Fibroblast of skin of left biceps (primary cell): ENCODE results near the gene KRTAP10-3.
"Not testable (repeated sequence)": the region's sequence is repeated elsewhere in the genome, so short reads cannot be mapped to it uniquely, and the experiment has no call there.

Experiments used
- DNase-seq, 2 experiments: peaks; one replicate each; pipeline ENCODE4 v3.0.0-alpha.2; 2013; ENCODE audit warnings: low read depth in 2 of 2

Gene KRTAP10-3

GRCh38 chr21:44571844-44572782 is 13.5 kb upstream of the KRTAP10-3 start:
- no peak for DNase-seq

- DNase-seq: no peak
Observed at GRCh38 chr21:44571296-44571695, 12.7 kb upstream of the KRTAP10-3 start.

GRCh38 chr21:44569861-44570517 is 11.4 kb upstream of the KRTAP10-3 start:
- DNase-seq: no peak

DNA sequence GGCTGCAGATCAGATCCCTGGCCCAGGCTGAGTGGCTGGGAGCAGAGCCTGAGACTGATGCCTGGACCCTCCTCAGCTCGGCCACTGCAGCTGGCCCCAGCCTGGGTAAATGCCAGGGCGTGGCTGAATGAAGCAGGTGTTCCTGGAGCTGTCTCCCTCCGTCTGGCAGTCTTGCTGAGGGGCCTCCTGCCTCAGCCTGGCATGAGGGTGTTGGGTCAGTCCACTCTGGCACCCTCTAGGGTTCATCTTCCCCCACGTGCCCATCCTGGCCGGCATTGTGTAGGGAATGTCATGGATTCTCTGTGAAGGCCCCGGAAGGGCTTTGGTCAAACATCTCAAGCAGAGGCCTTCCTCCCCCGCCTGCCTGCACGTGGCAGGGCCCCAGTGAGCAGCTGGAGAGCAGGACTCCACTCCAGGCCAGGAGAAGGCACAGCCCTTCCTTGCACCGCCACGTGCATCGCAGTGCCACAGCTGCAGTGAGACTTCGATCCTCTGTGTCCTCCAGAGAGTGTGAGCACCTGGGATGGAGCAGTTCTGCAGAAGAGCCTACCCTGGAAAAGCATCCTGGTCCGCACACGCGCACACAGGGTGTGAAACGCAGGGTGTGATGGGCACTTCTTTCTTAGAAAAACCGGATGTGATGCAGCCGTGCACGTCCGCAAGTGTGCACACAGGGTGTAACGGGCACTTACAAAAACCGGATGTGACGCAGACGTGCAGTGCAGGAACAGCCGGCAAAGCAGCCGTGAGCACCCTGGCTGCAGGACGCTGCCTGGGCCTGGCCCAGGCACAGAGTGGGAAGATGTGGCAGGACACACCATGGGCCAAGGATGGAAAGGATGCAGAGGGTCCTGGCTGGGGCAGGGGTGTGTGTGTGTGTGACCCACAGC is 10.3 kb upstream of the KRTAP10-3 start:
- no peak for DNase-seq

- DNase-seq: no peak
Observed at GRCh38 chr21:44568261-44568660, 9.7 kb upstream of the KRTAP10-3 start.

DNA sequence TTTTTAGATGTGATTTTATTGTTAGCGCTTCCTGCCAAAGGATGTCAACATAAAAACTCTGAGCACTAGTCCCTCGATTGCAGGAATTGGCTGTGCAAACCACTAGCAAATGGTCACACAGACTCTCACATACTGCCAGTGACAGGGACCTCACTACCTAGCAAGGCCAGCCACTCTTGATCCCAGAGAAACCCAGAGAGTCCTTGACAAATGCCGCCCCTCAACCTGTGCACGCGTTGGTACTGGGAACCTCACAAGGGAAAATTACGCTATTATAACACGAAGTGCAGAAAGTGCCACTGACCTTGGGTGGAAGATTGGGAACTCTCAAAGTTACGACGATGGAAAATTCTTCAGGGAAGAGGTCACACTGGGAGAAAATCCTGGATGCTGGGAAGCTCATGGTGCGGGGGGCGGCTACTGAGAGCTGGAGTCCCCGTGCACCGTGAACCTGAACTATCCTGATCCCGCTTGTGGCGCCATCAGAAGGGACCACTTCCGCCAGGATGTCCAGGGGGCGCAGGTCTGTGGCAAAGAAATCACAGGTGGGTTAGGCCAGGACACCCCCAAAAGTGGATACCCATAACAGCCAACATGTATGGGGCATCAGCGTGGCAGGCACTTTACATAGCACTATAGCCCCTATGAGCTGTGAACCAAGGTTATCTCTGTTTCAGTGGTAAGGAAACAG is 9.0 kb upstream of the KRTAP10-3 start:
- no peak for DNase-seq

- no peak for DNase-seq
Observed at GRCh38 chr21:44566403-44566802, 7.8 kb upstream of the KRTAP10-3 start.

DNA sequence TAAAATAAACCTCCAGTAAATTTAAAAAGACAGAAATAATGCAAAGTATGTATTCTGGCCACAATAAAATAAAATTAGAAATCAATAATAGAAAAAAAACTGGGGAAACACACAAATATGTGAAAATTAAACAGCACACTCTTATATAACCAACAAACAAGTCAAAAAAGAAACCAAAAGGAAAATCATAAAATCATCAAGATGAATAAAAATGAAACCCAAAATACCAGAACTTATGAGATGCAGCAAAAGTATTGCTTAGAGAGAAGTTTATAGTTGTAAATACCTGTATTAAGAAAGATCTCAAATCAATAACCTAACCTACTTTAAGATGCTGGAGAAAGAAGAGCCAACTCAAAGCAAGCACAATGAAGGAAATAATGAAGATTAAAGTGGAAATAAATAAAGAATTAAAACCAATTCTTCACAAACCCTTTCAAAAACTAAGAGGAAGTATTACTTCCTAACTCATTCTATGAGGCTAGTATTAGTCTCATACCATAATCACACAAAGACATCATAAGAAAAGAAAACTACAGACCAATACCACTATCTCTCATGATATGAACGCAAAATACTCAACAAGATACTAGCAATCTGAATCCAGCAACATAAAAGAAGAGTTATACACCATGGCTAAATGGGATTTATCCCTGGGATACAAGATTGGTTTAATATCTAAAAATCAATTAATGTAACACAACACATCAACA is 6.4 kb upstream of the KRTAP10-3 start:
- DNase-seq: no peak

DNA sequence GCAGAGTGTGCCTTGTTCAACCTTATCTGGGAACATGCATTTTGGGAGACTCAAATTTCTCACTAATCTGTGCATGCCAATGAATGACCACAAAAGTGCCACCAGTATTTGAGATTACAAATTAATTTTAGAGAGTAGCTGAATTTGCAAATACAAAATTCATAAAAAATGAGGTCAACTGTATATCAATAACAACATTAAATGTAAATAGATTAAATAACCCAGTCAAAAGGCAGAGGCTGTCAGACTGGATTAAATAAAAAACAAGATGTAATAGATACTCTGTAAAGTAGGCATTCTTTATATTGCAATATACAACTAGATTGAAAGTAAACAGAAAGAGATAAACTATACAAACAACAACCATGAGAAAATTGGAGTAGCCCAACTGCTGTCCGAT is 5.5 kb upstream of the KRTAP10-3 start:
- DNase-seq: no peak

DNA sequence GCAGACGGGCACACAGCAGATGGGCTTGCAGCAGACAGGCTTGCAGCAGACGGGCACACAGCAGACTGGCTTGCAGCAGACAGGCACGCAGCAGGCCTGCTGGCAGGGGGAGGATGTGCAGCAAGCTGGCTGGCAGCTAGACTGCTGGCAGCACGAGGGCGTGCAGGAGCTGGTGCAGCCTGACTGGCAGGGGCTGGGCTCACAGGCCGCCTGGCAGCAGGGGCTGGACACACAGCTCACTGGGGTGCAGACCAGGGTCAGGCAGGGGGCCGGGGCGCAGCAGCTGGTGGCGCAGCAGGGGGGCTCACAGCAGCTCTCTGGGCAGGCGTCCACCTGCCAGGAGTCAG is 293 bp downstream of the KRTAP10-3 start:
- DNase-seq: not testable (repeated sequence)

DNA sequence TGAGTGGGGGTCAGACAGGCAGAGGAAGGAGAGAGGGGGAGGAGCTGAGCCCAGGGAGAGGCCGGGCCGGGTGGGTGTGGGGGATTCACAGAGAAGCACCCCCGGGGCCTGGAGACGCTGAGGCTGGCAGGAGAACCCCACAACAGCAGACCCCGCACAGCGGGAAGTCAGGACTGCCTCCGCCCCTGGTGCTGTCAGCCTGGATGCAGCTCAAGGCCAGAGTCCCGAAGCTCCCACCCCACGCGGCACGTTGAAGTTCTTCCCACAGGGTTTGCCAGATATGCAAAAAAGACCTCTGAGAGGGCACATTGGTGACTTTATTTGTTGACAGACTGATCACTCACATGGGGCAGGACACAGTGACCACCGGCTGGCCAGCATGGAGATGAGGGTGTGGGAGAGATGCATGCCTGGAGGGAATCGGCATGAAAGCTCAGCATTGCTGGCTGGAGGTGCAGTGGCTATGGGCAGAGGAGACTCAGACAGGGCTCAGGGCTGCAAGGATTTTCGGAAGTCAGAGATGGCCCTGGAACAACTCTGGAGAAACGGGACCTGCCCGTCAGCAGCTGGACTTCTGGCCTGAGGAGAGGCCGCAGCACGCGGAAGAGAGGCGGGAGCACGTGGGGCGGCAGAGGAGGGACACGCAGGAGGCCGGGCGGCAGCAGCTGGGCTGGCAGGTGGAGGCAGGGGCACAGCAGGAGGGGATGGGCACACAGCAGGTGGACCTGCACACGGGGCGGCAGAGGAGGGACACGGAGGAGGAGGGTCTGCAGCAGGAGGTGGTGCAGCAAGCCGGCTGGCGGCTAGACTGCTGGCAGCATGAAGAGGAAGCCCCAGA is 885 bp downstream of the KRTAP10-3 start:
- no peak for DNase-seq

DNA sequence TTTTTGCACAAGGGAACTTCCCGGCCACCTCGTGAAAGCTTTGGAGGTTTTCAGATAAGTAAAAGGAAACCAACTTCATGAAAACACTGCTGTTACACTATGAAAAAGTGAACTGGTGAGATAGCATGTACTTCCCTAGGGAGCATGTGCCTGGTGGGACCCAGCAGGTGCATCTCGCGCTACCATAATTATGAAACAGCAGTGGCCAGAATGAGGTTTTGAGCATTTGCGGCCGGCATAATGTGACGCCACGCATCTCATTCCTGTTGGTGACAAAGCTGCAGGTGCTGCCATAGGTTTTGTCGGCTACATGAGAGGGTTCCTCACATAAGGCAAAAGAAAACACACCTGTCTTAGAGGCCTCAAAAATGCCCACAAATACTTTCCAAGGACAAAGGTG is 1.7 kb downstream of the KRTAP10-3 start:
- no peak for DNase-seq

GRCh38 chr21:44555200-44555875 is 3.3 kb downstream of the KRTAP10-3 start:
- no peak for DNase-seq

DNA sequence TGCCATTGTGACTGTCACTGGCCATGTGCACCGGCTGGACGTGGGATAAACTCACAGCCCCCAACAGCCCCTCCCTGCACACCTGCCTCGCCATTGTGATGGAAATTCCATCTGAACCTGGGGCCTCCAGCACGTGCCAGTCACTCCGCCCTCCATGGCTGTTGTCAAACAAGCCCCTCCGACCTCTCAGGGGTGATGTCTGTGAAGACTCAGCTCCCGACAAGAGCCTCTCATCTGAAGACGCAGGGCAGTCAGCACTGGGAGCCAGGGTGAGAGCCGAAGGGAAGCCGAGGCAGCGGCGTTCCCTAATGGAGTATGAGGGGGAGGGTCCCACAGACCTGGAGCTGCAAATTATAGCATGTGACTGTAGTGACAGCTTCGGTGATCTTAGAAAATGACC is 5.9 kb downstream of the KRTAP10-3 start:
- DNase-seq: no peak

DNA sequence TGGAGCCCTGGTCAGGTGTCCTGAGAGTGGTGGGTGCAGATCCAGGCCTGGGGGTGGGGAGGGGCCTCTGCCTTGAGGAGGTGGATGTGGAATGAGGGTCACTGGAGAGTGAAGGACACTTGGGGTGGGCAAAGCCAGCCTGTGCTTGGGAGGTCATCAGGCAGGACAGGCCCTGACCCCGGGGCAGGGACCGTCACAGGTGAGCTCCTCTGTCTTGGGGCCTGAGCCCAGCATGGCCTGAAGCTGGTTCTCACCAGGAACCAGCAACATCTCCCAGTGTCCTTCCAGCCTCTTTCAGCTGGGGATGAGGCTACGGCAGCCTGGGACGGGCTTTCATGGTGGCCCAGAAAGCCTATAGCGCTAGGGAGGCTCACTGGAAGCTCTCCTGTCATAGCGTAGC is 6.5 kb downstream of the KRTAP10-3 start:
- DNase-seq: no peak

DNA sequence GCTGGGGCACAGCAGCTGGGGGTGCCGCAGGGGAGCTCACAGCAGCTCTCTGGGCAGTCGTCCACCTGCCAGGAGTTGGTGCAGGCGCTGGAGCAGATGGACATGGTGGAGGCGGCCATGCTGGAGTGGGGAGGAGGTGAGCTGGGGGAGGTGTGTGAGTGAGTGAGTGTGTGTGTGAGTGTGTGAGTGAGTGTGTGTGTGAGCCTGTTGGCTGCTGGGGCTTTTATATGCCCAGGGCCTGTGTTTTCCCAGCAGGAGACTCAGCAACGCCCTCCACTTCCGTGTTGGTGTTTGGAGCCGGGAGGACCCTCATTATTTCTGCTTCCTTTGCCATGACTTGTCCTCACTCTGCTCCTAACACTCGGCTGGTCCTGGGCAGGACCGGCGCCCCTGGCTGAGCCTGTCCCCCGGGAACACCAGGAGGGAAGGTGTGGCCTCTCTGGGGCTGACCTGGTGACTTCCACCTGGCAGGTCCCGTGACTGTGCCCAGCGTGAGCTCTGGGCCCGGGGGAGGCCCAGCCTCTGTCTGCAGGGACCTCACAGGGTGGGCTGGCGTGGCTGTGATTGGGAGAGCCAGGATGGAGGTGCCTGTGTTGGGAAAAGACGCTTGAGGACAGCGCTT is 7.1 kb downstream of the KRTAP10-3 start, which contains the start of gene KRTAP10-2:
KRTAP10-2 (minus strand) TSS at position 166 of the 622 bp plus-strand sequence; CDS start at position 119, 47 bp downstream.
- no peak for DNase-seq

GRCh38 chr21:44550807-44551206 is 7.8 kb downstream of the KRTAP10-3 start:
- no peak for DNase-seq

GRCh38 chr21:44550285-44550684 is 8.3 kb downstream of the KRTAP10-3 start:
- not testable (repeated sequence) for DNase-seq
